HepG2 (cell line): ENCODE results near the gene BCL2L2. TPM values are rescaled to one million over a fixed set of nuclear protein-coding genes. Genes with fewer than 3 reads are reported as not detected.

Experiments used
- AHR ChIP-seq: IDR thresholded peaks from 2 replicates; pipeline ENCODE4 v1.6.1; 2018; ENCODE audit warnings: missing genetic modification reagents, missing compliant biosample characterization
- CBFB ChIP-seq: sonication (generic); formaldehyde crosslinking; IDR thresholded peaks from 2 replicates; pipeline ENCODE4 v1.4.0; 2020; ENCODE audit warnings: missing genetic modification reagents
- DDIT3 ChIP-seq: sonication (generic); formaldehyde crosslinking; IDR thresholded peaks from 2 replicates; pipeline ENCODE4 v1.4.0; 2020; ENCODE audit warnings: mild to moderate bottlenecking, missing genetic modification reagents
- ELK4 ChIP-seq: sonication (generic); formaldehyde crosslinking; IDR thresholded peaks from 2 replicates; pipeline ENCODE4 v1.9.0; 2021; ENCODE audit warnings: missing genetic modification reagents, borderline replicate concordance
- HMGA1 ChIP-seq: sonication (generic); formaldehyde crosslinking; conservative IDR thresholded peaks from 2 replicates; pipeline ENCODE4 v1.4.0; 2020; ENCODE audit warnings: missing genetic modification reagents
- KDM2A ChIP-seq: sonication (generic); formaldehyde crosslinking; IDR thresholded peaks from 2 replicates; pipeline ENCODE4 v1.4.0; 2020; ENCODE audit warnings: low read depth, missing genetic modification reagents, borderline replicate concordance
- NFATC3 ChIP-seq: sonication (generic); formaldehyde crosslinking; IDR thresholded peaks from 2 replicates; pipeline ENCODE4 v1.5.1; 2020; ENCODE audit warnings: mild to moderate bottlenecking, missing genetic modification reagents
- PRDM4 ChIP-seq: sonication (generic); formaldehyde crosslinking; IDR thresholded peaks from 2 replicates; pipeline ENCODE4 v1.9.0; 2021; ENCODE audit warnings: missing genetic modification reagents, borderline replicate concordance
- RERE ChIP-seq: IDR thresholded peaks from 2 replicates; pipeline ENCODE4 v1.6.1; 2016; ENCODE audit warnings: low read depth, missing genetic modification reagents, missing compliant biosample characterization
- SNRNP70 ChIP-seq: fragments of 200-400 bp; formaldehyde crosslinking; IDR thresholded peaks from 2 replicates; pipeline ENCODE4 v1.6.1; 2017; ENCODE audit warnings: mild to moderate bottlenecking, low read depth, low read length, moderate library complexity
- TAF1 ChIP-seq: sonication (generic); formaldehyde crosslinking; IDR thresholded peaks from 2 replicates; pipeline ENCODE4 v1.4.0; 2020; ENCODE audit warnings: missing genetic modification reagents
- ZC3H13 ChIP-seq: sonication (generic); formaldehyde crosslinking; IDR thresholded peaks from 2 replicates; pipeline ENCODE4 v1.8.1; 2023; ENCODE audit warnings: mild to moderate bottlenecking, missing genetic modification reagents, moderate library complexity
- ZNF256 ChIP-seq: sonication (generic); formaldehyde crosslinking; conservative IDR thresholded peaks from 2 replicates; pipeline ENCODE4 v1.4.0; 2020; ENCODE audit warnings: missing genetic modification reagents
- ZNF44 ChIP-seq: sonication (generic); formaldehyde crosslinking; IDR thresholded peaks from 2 replicates; pipeline ENCODE4 v1.5.1; 2020; ENCODE audit warnings: mild to moderate bottlenecking, missing genetic modification reagents
- ZNF652 ChIP-seq: IDR thresholded peaks from 2 replicates; pipeline ENCODE4 v1.6.1; 2016; ENCODE audit warnings: low read depth, borderline replicate concordance
- ZNF691 ChIP-seq: sonication (generic); formaldehyde crosslinking; IDR thresholded peaks from 2 replicates; pipeline ENCODE4 v1.4.0; 2020; ENCODE audit warnings: missing genetic modification reagents, low read depth, mild to moderate bottlenecking, borderline replicate concordance
- ZNF709 ChIP-seq: sonication (generic); formaldehyde crosslinking; IDR thresholded peaks from 2 replicates; pipeline ENCODE4 v1.5.0; 2020; ENCODE audit warnings: mild to moderate bottlenecking, missing genetic modification reagents
- ZNF772 ChIP-seq: sonication (generic); formaldehyde crosslinking; IDR thresholded peaks from 2 replicates; pipeline ENCODE4 v1.5.0; 2020; ENCODE audit warnings: mild to moderate bottlenecking, missing genetic modification reagents
- polyA plus RNA-seq, 8 experiments: library from polyadenylated mRNA; depleted of rRNA in 3 of 8; stranded (reverse) in 7 of 8; unstranded in 1 of 8; fragments of >200 nt; fragmentation: Illumina TruSeq in 4 of 8; extraction: Trizol in 4 of 8; gene quantifications; 2 replicates each; pipeline versions ENCODE4 v1.2.1 to v1.2.3, GENCODE V29; 2011 to 2016; ENCODE audit warnings: low read depth in 4 of 8, missing spikeins in 1 of 8, mixed read lengths in 1 of 8; ENCODE audit not compliant: insufficient read depth in 1 of 8
- total RNA-seq, 5 experiments: library from RNA; depleted of rRNA; stranded (reverse); fragments of >200 nt; fragmentation: Illumina TruSeq; extraction: Trizol; gene quantifications; 2 replicates each; pipeline ENCODE4 v1.2.3, GENCODE V29; 2016; ENCODE audit warnings: low read depth in 1 of 5

Gene BCL2L2
- total and polyA plus RNA-seq, 2 of the 13 experiments (the other 11 are each of a cell fraction or from before 2014, with no cell fraction given) = 28.1 to 49.8 TPM

- TF ChIP-seq RERE (CRISPR knock-in tag) (no peak), ZNF652 (no peak; the same call in 1 of the 2 replicates), TAF1 (CRISPR knock-in tag) (peak; percentile 80), DDIT3 (no peak), SNRNP70 (peak; percentile 84; the same call in 1 of the 2 replicates), ZNF709 (CRISPR knock-in tag) (peak; percentile 72), HMGA1 (CRISPR knock-in tag) (no peak), ZC3H13 (CRISPR knock-in tag) (peak; percentile 89), ZNF44 (CRISPR knock-in tag) (no peak; the same call in 1 of the 2 replicates), AHR (peak; percentile 66; the same call in 1 of the 2 replicates), ELK4 (no peak), ZNF256 (CRISPR knock-in tag) (peak; percentile 36; the same call in 1 of the 2 replicates), CBFB (CRISPR knock-in tag) (0 out of 2 replicates have a peak, but pooled peaks have one; percentile 9), NFATC3 (CRISPR knock-in tag) (peak; percentile 63; the same call in 1 of the 2 replicates), ZNF772 (CRISPR knock-in tag) (0 out of 2 replicates have a peak, but pooled peaks have one; percentile 19), KDM2A (CRISPR knock-in tag) (peak; percentile 98), PRDM4 (no peak), ZNF691 (0 out of 2 replicates have a peak, but pooled peaks have one; percentile 34)
Observed at GRCh38 chr14:23321572-23322547, 15.2 kb downstream of the BCL2L2 start (continued).
